GM19395 (cell line): ENCODE results near the gene ANKZF1.

Experiments
- ATAC-seq: cut with Tn5 transposase; IDR thresholded peaks from one replicate; pipeline ENCODE4 v1.9.1; 2021; ENCODE audit warnings: mild to moderate bottlenecking, moderate library complexity; ENCODE audit not compliant: unreplicated experiment

ANKZF1 gene

GRCh38 chr2:219225350-219225749, 4.3 kb upstream of the ANKZF1 start:
- ATAC-seq = no peak

- ATAC-seq = no peak
Observed at GRCh38 chr2:219228041-219228910, 1.3 kb upstream of the ANKZF1 start.

GRCh38 chr2:219228911-219229304, 698 bp upstream of the ANKZF1 start:
- ATAC-seq = peak; percentile 21

- ATAC-seq = peak; percentile 19
Observed at GRCh38 chr2:219230059-219230540, 494 bp downstream of the ANKZF1 start.

- ATAC-seq = no peak
Observed at GRCh38 chr2:219234331-219234730, 4.7 kb downstream of the ANKZF1 start.

- ATAC-seq = no peak
Observed at GRCh38 chr2:219243291-219243761, 13.7 kb downstream of the ANKZF1 start.

GRCh38 chr2:219244789-219245147, 15.2 kb downstream of the ANKZF1 start:
- ATAC-seq = no peak

- peak; percentile 69 for ATAC-seq
Observed at GRCh38 chr2:219245148-219245898, 15.7 kb downstream of the ANKZF1 start, which contains the start of the genes GLB1L and STK16. TSS of gene GLB1L (minus strand) at chr2:219245444. CDS start at chr2:219243573, 1,871 bp downstream. TSS of gene STK16 (plus strand) at chr2:219245479. CDS start at chr2:219246000, 521 bp downstream.

GRCh38 chr2:219245899-219246230, 16.3 kb downstream of the ANKZF1 start:
- ATAC-seq = no peak

- ATAC-seq = no peak
Observed at GRCh38 chr2:219246559-219246958, 17.0 kb downstream of the ANKZF1 start.

GRCh38 chr2:219247678-219248642, 18.4 kb downstream of the ANKZF1 start:
- no peak for ATAC-seq

- no peak for ATAC-seq
Observed at GRCh38 chr2:219248845-219249202, 19.2 kb downstream of the ANKZF1 start.

GRCh38 chr2:219249203-219249980, 19.8 kb downstream of the ANKZF1 start:
- ATAC-seq = peak; percentile 52

- no peak for ATAC-seq
Observed at GRCh38 chr2:219250049-219250781, 20.6 kb downstream of the ANKZF1 start.

GRCh38 chr2:219251656-219252055, 22.1 kb downstream of the ANKZF1 start:
- ATAC-seq = no peak

- ATAC-seq = no peak
Observed at GRCh38 chr2:219252084-219252483, 22.5 kb downstream of the ANKZF1 start.

- ATAC-seq = no peak
Observed at GRCh38 chr2:219252570-219252899, 22.9 kb downstream of the ANKZF1 start.

GRCh38 chr2:219252900-219253752, 23.5 kb downstream of the ANKZF1 start, which contains the start of gene TUBA4B:
TSS of gene TUBA4B (plus strand) at chr2:219253243. CDS start at chr2:219253408, 165 bp downstream.
- ATAC-seq = peak; percentile 23
